Gastroesophageal sphincter (tissue), 3 donors: ENCODE measurements around the gene CCDC40.

Experiments used
- EP300 ChIP-seq: sonication (generic); formaldehyde crosslinking; IDR thresholded peaks from one replicate; pipeline ENCODE4 v1.6.1; 2017; ENCODE audit warnings: antibody characterized with exemption, mild to moderate bottlenecking
- POLR2A ChIP-seq, 2 donors: fragments of 450-650 bp; IDR thresholded peaks; one replicate each; pipeline ENCODE4 v1.6.1; 2017; ENCODE audit warnings: antibody characterized with exemption in 2 of 2, mild to moderate bottlenecking in 2 of 2, moderate library complexity in 1 of 2
- POLR2AphosphoS5 ChIP-seq: sonication (generic); formaldehyde crosslinking; IDR thresholded peaks from one replicate; pipeline ENCODE4 v1.6.1; 2017; ENCODE audit warnings: antibody characterized with exemption
- TF ChIP-seq, protein P1 (sequence below), 4 experiments: fragments of 200-600 bp in 2 of 4; fragments of 450-650 bp in 2 of 4; sonication (generic) in 1 of 4; IDR thresholded peaks; one replicate each; pipeline ENCODE4 v1.5.1; 2017 to 2019; ENCODE audit warnings: antibody characterized with exemption in 4 of 4, mild to moderate bottlenecking in 2 of 4, moderate library complexity in 2 of 4

DNA sequence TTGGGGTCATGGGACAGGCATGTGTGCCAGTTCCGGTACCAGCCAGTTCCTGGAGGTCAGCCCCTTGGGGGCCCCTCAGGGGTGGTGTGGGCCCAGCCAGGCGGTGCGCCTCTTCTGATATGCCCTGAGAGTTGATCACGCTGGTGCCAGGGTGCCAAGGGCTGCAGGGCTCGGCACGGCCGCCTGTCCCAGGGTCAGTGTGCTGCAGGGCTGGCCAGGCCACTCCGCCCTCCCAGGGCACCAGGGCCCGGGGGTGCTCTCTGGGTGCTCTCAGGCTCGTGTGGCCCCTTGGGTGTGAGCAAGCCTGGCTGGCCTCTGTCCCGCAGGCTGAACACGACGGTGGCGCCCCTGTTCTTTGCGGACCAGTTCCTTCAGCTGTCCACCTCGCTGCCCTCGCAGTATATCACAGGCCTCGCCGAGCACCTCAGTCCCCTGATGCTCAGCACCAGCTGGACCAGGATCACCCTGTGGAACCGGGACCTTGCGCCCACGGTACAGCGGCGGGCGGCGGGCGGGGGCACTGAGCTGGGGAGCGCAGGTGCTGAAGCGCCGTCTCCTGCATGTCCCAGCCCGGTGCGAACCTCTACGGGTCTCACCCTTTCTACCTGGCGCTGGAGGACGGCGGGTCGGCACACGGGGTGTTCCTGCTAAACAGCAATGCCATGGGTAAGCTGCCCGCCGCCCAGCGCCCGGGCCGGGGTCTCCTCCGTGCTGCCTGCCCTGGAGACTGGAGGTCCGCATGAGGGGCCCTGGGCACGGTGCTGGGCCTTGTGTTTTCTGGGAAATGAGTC lies 71.0 kb downstream of the CCDC40 start:
- TF ChIP-seq EP300, result no peak
- TF ChIP-seq, protein P1, sequence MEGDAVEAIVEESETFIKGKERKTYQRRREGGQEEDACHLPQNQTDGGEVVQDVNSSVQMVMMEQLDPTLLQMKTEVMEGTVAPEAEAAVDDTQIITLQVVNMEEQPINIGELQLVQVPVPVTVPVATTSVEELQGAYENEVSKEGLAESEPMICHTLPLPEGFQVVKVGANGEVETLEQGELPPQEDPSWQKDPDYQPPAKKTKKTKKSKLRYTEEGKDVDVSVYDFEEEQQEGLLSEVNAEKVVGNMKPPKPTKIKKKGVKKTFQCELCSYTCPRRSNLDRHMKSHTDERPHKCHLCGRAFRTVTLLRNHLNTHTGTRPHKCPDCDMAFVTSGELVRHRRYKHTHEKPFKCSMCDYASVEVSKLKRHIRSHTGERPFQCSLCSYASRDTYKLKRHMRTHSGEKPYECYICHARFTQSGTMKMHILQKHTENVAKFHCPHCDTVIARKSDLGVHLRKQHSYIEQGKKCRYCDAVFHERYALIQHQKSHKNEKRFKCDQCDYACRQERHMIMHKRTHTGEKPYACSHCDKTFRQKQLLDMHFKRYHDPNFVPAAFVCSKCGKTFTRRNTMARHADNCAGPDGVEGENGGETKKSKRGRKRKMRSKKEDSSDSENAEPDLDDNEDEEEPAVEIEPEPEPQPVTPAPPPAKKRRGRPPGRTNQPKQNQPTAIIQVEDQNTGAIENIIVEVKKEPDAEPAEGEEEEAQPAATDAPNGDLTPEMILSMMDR (IDR thresholded peaks at IDR 0.05), result no peak
- no peak for TF ChIP-seq POLR2A (IDR thresholded peaks at IDR 0.05)
- TF ChIP-seq POLR2AphosphoS5, result no peak
